KBM-7 (cell line): ENCODE measurements around the gene CCL28.

Source experiments
- DNase-seq: peaks from one replicate; pipeline ENCODE4 v3.0.0-alpha.2; 2015
- in situ Hi-C: fragments of 300-500 bp; cut with MboI; formaldehyde crosslinking; loops from 2 replicates; pipeline ENCODE4 v1.14.3; 2020; ENCODE audit warnings: low sequenced_read_pairs, low pct_unique_long_range_greater_than_20kb, mixed read lengths

Gene CCL28

DNA sequence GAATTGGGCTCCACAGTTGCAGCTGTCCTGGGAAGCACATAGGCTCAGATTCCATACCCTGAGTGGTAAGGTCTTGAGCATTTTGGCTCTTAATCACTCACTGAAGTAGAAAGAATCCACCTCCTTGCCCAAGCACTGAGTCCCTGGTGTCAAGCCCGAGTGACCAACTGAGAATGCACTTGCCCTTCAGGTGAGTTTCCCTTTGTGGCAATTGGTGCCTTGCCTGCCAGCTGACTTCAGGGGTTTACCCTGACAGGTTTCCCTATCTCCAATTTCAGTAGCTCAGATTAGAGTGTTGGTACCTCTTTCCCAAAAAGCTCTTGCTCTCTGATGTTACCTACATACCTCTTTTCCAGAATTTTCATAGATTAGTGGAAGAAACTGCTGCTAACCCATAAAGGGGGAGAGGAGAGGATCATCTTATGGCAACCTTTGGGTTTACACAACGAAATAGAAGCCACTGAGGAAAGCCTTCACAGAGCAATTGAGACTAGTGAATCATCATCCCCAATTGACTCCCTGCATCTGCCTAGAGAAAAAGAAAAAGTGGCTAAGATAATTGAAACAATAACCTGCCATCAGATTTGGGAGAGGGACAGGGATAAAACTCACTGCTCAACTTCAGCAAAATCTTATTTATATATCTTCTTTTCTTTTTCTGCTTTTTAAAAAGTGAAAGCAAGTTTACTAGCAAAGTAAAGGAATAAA, 48.6 kb downstream of the CCL28 start:
- in situ Hi-C loops: no loop called here
- no peak for DNase-seq

DNA sequence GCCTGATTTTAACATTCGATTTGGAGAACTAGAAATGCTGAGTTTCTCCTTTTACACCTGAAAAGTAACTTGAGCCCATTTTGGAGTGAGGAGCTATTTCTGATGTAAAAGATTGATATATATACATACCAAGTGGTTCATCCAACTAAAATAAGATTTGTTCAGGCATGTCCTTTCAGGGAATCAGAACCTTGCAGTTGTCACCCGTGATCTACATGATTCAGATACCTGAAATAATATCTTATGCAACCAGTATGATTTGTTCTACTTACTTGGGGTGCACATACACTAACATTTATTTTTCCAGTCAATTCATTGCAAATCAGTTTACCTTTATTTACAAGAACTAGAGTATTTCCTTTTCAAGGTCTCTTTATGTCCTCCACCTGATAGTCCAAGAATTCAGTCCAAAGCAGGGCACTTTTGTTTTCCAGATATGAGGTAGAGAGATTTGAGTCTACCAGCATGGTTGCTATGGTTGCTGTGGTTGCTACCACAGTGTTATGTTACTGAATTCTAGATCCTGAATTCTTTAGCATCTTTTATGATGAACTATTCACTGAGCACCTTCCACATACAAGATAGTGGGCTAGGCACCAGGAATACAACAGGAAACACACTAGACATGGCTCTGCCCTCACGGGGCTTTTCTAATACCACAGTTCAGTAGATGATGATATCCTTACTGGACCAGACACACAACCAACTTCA, 49.3 kb downstream of the CCL28 start:
- in situ Hi-C loops: no loop called here

DNA sequence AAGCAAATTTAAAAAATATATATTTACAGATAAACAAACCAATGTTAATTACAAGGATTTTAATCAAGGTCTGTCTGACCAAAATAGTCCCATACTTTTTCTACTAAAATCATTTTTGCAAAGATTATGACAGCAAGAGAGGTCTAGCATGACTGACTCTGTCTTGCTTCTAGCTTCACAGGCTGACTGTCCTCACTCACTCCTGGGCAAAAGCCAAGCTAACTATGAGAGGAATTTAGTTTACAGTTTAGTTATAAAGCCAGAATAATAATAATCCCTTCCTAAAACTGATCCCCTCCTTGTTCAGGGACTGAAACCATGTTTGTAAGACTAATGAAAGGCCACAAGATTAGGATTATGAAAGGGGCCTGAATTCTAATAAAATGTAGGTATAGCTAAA, 53.5 kb downstream of the CCL28 start:
- in situ Hi-C loops: no loop called here

More for the DNA sequence above, 49.3 kb downstream of the CCL28 start:
- no peak for DNase-seq

DNA sequence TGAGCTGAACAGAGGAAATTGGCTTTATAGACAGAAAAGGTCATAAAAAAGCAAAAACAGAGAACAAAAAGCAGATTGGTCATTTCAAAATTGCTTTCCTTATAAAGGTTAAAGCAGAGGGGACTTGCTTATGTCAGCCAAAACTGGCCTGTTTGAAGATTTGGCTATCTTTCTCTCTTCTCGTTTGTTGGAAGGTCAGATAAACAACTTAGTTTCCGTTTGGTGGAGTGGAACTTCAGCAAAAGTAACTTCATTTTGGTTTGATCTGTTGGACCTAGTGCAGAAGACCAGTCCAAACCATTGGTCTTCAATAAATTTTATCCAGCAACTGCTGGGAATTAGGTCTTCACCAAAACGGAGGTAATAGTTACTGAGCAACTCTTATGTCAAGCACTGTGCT, 53.9 kb downstream of the CCL28 start:
- DNase-seq: no peak
- in situ Hi-C loops: no loop called here

More for the DNA sequence above, 53.5 kb downstream of the CCL28 start:
- DNase-seq: no peak

DNA sequence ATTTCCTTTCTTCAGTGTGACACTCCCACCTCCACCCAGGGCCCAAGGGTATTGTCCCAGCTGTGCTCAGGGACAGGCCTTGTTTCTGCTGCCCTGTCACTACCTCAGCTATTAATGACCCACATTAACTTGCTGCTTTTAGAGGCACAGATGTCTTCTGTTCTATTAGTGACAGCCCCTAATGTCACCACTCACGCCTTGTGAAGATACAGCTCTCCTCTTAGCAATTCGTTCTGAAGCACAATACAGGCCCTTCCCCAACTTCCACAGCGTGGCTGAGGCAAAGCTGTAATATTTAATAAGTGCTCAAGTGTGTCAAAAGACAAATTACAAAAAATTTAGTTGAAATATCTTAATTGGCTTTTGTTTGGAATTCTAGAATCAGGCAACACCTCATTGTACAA, 54.3 kb downstream of the CCL28 start:
- no peak for DNase-seq
- in situ Hi-C loops: no loop called here

DNA sequence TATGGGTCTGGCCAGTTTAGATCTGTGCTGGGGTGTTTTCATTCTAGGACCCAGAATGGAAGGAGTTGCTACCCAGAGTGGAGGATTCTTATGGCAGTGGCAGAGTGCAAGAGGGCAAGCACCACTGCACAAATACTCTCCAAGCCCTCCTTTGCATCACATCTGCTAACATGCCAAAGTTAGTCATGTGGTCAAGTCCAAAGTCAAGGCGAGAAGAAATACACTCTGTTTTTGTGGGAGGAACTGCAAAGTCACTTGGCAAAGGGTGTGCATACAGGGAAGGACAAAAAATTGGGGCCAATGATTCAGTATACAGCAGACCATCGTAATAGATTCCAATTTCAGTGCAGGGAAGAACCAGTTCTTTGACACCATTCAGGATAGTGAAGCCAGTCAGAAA, 55.1 kb downstream of the CCL28 start:
- in situ Hi-C loops: no loop called here
- DNase-seq: no peak

DNA sequence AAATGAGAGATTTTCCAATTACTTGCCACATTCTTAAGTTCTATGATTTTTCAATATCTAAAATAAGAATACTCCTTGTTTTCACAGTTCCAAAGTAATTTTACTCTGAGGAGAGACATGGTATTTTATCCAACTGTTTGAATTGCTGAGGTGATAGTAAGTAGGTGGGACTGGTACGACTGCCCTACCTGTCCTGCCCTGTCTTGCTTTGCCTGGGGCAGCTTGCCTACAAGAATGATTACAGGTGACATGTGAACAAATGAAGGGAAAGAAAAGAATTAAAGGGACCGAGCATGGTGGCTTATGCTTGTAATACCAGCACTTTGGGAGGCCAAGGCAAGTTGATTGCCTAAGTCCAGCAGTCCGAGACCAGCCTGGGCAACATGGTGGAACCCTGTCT, 57.4 kb downstream of the CCL28 start:
- DNase-seq: no peak
- in situ Hi-C loops: no loop called here

DNA sequence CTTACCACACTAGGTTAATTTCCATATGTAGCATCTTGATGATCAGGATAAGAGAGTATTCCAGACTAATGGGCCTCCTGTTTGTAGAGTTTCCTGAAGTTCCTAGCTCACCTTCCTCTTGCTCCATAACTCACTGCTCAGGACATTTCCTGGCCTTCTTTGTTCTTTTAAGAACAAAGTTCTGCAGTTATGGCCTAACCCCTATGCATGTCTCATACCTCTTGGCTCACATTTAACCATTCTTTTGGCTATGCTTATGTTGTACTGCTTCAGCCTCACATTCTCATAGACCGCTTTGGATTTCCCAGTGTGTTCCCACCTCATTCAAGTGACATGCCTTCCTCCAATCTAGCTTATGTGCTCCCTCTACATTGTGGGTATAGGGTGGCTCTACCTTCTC, 58.5 kb downstream of the CCL28 start:
- no peak for DNase-seq
- in situ Hi-C loops: no loop called here

DNA sequence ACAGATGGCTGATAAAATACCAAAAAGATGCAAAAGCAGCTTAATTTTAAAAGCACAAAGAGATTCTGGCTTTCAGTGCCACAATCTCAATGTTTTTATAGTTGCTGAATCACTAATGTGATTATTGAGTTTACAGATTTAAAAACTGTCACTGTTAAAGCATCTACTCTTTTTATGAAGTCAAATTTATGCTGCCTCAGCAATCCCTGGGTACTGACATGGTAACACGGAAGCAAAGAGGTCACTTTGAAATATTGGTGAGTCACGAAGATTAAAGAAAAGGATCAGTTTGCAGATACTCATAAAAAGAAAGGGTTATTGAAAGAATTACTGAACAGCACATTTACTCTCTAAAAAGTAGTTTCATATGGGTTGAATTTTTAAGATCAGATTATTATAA, 59.3 kb downstream of the CCL28 start:
- no peak for DNase-seq
- in situ Hi-C loops: no loop called here

DNA sequence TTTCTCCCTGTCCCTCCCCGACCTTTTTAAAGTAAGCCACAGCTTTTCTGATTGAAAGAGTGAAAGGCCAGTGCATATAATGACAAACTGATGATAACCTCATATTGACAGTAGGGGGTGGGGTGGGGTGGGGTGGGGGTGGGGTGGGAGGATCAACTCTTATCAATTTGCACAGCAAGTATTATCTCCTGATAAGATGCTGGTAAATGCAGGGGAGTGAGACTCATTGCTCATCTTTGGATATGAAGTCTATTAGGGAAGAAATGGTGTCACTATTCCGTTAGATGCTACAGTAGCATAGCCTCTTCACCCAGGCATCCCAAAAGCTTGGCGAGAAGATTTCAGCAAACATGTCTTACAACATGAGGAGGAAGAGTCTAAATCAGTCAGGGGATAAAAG, 60.1 kb downstream of the CCL28 start:
- in situ Hi-C loops: no loop called here
- no peak for DNase-seq

DNA sequence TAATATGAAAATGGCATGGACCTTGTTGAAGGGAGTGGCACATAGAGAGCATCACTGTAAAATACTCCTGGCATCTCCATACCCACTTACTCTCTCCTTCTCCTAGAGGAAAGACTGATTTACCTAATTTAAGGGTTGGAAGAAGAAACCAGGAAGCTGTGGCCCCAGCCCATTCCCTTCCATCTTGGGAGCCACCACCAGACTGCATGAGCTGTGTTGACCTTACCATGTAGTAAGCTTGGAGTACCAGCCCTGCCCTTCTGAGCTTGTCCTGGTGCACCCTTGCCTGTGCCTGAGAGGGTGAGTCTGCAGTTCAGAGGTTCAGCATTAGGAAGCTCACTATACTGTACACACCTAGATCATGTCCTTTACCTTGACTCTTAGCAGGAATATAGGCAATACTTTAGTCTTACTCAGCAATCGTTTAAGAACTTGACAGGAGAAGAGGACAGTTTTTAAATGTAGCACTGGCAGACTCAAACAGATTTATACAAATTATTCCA, 63.3 kb downstream of the CCL28 start:
- in situ Hi-C loops: no loop called here
- no peak for DNase-seq

DNA sequence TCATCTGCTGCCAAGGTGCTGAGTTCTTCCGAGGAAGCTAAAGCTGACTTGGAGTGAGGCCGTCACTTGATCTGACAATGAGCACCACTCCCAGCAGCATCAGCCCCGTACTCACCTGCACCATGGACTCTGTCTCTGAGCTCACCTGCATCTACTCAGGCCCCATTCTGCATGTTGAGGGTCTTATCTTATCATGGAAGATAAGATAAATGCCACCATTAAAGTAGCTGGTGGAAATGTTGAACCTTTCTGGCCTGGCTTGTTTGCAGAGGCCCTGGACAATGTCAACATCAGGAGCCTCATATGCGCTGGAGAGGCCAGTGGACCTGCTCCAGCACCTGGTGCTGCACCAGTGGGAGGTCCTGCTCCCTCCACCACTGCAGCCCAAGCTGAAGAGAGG, 64.0 kb downstream of the CCL28 start:
- in situ Hi-C loops: no loop called here
- no peak for DNase-seq

DNA sequence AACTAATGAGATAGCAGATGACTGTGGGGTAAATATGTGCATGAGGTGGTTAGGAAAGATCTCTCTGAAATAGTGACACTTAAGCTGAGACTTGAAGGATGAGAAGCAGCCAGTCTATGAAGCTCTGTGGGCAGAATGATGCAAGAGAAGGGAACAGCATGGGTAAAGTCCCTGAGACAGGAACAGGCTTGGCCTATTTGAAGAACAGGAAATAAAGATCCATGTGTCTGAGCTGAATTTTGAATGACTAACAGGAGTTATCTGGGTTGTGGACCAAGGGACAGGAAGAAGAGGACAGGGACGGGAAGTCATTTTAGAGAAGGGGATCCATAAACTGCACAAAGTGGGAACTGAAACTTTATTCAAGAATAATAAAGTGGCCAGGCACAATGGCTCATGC, 73.3 kb downstream of the CCL28 start:
- in situ Hi-C loops: no loop called here
- peak; percentile 60 for DNase-seq

DNA sequence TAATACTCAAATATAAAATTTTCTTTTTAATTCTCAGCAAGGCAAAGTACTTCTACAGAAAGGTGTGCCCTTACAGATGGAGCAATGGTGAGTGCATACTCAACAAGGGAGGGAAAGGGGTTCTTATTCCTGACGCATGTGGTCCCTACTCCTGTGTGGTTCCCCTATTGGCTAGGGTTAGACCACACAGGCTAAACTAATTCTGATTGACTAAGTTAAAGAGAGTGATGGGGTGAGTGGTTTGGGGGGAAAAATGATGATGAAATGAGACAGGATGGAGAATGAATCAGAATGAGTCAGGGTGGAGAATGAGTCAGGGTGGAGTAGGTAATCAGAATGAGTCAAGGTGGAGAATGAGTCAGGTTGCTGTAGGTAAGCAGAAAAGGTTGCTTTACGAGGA, 76.0 kb downstream of the CCL28 start:
- in situ Hi-C loops: no loop called here
- no peak for DNase-seq

DNA sequence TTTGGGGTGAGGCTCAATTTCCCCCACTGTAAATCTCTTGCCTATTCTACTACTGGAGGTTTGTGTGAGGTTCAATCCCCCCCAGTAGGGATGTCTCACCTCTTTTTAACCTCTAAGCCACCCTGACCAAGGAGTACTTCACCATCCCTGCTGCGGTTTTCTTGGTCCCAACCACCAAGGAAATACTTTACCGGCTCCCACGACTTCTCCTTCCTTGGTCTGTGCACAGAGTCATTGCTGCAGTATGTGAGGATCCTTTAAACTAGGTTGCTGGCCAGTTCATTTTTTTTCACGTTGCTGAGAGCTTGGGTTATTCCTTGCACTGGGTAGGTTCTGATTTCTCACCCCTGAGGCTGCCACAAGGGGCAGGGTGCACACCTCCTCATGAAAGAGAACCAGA, 76.5 kb downstream of the CCL28 start:
- in situ Hi-C loops: no loop called here
- DNase-seq: no peak

DNA sequence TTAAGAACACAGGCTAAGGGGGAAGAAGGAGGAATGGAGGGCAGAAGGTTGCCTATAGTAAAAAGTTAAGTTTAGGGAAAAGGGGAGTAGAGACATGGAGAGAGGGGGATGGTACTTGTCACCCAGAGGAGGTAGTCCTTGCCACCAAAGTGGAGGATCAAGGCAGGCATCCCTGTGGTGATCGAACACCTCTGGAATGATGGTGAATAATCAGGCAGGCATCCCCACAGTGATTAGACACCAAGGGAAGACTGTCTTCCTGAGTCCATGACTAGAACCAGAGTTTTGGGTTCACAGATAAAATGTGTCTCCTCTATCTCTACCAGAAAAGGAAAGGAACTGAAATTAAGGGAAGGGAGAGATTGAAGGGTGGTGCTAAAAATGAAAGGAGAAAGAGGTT, 79.8 kb downstream of the CCL28 start:
- in situ Hi-C loops: no loop called here
- no peak for DNase-seq
